ENCODE results near the gene CDHR2. TPM values are rescaled to one million over a fixed set of nuclear protein-coding genes. Genes with fewer than 3 reads are reported as not detected.

CDHR2 gene
- total RNA-seq, 1 experiment from 2014 or later, result 7.8 TPM

Small RNA genes lying within 50 kb of the gene (microRNA-seq; reads per million reads assigned to microRNA genes)
- gene MIR4281, result not detected

Other genes with a start within 250 kb of the CDHR2 start
- 75.8 and 79.0 TPM in 2 replicates for gene KIAA1191, start 187.6 kb upstream of the CDHR2 start, total RNA-seq (2022)
- gene ARL10, start 183.9 kb upstream of the CDHR2 start, total RNA-seq (2022), result 3.8 and 4.2 TPM in 2 replicates
- 84.5 and 88.5 TPM in 2 replicates for gene NOP16, start 160.7 kb upstream of the CDHR2 start, total RNA-seq (2022)
- 72.5 and 72.6 TPM in 2 replicates for gene HIGD2A, start 160.6 kb upstream of the CDHR2 start, total RNA-seq (2022)
- 104 and 116 TPM in 2 replicates for gene CLTB, start 132.8 kb upstream of the CDHR2 start, total RNA-seq (2022)
- 68.9 and 73.6 TPM in 2 replicates for gene FAF2, start 101.0 kb upstream of the CDHR2 start, total RNA-seq (2022)
- 76.9 and 82.3 TPM in 2 replicates for gene RNF44, start 11.9 kb upstream of the CDHR2 start, total RNA-seq (2022)
- gene GPRIN1, start 60.8 kb downstream of the CDHR2 start, total RNA-seq (2022), result 11.5 and 12.6 TPM in 2 replicates
- gene SNCB, start 81.2 kb downstream of the CDHR2 start, total RNA-seq (2022), result not detected in 2 replicates
- gene EIF4E1B, start 81.3 kb downstream of the CDHR2 start, total RNA-seq (2022), result not detected in 2 replicates
- 66.3 and 67.7 TPM in 2 replicates for gene TSPAN17, start 98.1 kb downstream of the CDHR2 start, total RNA-seq (2022)